H1 (cell line): ENCODE measurements around the gene PCNX1. TPM values are rescaled to one million over a fixed set of nuclear protein-coding genes. Genes with fewer than 3 reads are reported as not detected.

Experiments used
- CBX8 ChIP-seq: fragments of 300-800, 300-1000 bp; sonication (generic); IDR thresholded peaks from 2 replicates; pipeline ENCODE4 v1.7.1; 2016; ENCODE audit warnings: low read depth, low read length, borderline replicate concordance
- SP4 ChIP-seq: IDR thresholded peaks from 2 replicates; pipeline ENCODE4 v1.6.1; 2012; ENCODE audit warnings: low read length, inconsistent platforms
- SUZ12 ChIP-seq: fragments of 200-600 bp; sonication (generic); IDR thresholded peaks from 2 replicates; pipeline ENCODE4 v1.6.1; 2012; ENCODE audit warnings: mild to moderate bottlenecking, inconsistent platforms, low read length, moderate library complexity, mixed read lengths
- TAF1 ChIP-seq: IDR thresholded peaks from 2 replicates; pipeline ENCODE4 v1.6.1; 2011; ENCODE audit warnings: mild to moderate bottlenecking, low read depth, low read length
- TBP ChIP-seq: IDR thresholded peaks from 2 replicates; pipeline ENCODE4 v1.6.1; 2011; ENCODE audit warnings: low read depth, low read length, improper control_type of control experiment
- polyA plus RNA-seq, 7 experiments: library from polyadenylated mRNA; depleted of rRNA in 3 of 7; stranded (reverse) in 5 of 7; unstranded in 2 of 7; fragments of >200 nt in 5 of 7; fragments of 200-250 nt in 2 of 7; gene quantifications; 1 replicate in 5 of 7; 2 replicates in 1 of 7; 4 replicates in 1 of 7; pipeline versions ENCODE4 v1.2.1 to v1.2.3, GENCODE V29; 2011 to 2013; ENCODE audit warnings: missing spikeins in 2 of 7, mixed read lengths in 2 of 7
- total RNA-seq: library from RNA; stranded (reverse); fragmentation: NEBNext Ultra II Directional; extraction: Animal tissue kit (Norgen Biotek cat#: 25700); gene quantifications from 2 replicates; pipeline ENCODE4 v1.2.1, GENCODE V29; 2021
- TF ChIP-seq, protein P1 (sequence below): IDR thresholded peaks from 2 replicates; pipeline ENCODE4 v1.6.1; 2012; ENCODE audit warnings: low read length, inconsistent platforms

The PCNX1 gene
- total and polyA plus RNA-seq, 2 of the 8 experiments (the other 6 are each of a cell fraction or from before 2014, with no cell fraction given), result 37.7 to 53.2 TPM

DNA sequence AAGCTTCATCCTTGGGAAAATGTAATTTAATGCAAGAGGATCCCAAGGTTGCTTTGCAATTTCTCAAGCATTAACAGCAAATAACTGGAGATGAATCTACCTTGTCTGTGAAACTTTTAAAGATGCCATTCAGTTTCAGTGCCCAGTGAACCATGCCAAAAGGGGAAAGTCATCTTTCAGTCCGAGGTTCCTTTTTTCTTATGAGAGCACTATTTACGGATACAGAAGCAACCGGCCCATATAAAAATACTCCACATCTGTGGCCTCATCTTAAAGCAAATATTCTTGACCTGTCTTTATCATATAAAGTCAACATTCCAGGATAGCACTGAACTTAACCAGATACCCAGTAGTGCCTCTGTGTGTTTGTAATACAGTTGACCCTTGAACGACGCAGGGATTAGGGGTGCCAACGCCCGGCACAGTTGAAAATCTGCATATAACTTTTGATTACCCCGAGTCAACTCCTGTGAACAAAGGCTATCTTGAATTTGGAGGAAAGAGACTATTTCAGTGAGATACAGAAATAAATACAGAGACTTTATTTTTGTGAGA lies 209.4 kb downstream of the PCNX1 start (continued):
- TF ChIP-seq CBX8, result no peak
- TF ChIP-seq TAF1, result no peak
- TF ChIP-seq, protein P1, sequence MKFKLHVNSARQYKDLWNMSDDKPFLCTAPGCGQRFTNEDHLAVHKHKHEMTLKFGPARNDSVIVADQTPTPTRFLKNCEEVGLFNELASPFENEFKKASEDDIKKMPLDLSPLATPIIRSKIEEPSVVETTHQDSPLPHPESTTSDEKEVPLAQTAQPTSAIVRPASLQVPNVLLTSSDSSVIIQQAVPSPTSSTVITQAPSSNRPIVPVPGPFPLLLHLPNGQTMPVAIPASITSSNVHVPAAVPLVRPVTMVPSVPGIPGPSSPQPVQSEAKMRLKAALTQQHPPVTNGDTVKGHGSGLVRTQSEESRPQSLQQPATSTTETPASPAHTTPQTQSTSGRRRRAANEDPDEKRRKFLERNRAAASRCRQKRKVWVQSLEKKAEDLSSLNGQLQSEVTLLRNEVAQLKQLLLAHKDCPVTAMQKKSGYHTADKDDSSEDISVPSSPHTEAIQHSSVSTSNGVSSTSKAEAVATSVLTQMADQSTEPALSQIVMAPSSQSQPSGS, result no peak
- no peak for TF ChIP-seq TBP
- no peak for TF ChIP-seq SUZ12
- TF ChIP-seq SP4, result no peak
